Tibial nerve (tissue), 4 donors: ENCODE data around the gene ENG. TPM values are rescaled to one million over a fixed set of nuclear protein-coding genes. Genes with fewer than 3 reads are reported as not detected.
"Not testable (repeated sequence)": the region's sequence is repeated elsewhere in the genome, so short reads cannot be mapped to it uniquely, and the experiment has no call there.

Experiments
- DNase-seq, 2 donors: peaks; one replicate each; pipeline ENCODE4 v3.0.0-alpha.2; 2019; ENCODE audit warnings: low spot score in 2 of 2
- H3K27ac ChIP-seq, 4 donors: fragments of 200-600 bp; sonication (generic) in 3 of 4; one replicate each; pipeline ENCODE4 v1.5.1; 2017 to 2019; ENCODE audit warnings: mild to moderate bottlenecking in 1 of 4
- H3K27me3 ChIP-seq, 2 donors: fragments of 200-600 bp; sonication (generic) in 1 of 2; one replicate each; pipeline versions ENCODE4 v1.5.1 to v1.6.0; 2017 to 2019
- H3K36me3 ChIP-seq, 3 donors: fragments of 200-600 bp; sonication (generic); one replicate each; pipeline ENCODE4 v1.5.1; 2018 to 2019
- H3K4me1 ChIP-seq, 4 donors: fragments of 200-600 bp; sonication (generic) in 3 of 4; one replicate each; pipeline ENCODE4 v1.5.1; 2017 to 2019
- H3K4me3 ChIP-seq, 4 donors: fragments of 200-600 bp; sonication (generic) in 3 of 4; one replicate each; pipeline ENCODE4 v1.5.1; 2017 to 2019; ENCODE audit warnings: mild to moderate bottlenecking in 1 of 4, moderate library complexity in 1 of 4
- H3K9me3 ChIP-seq, 4 donors: fragments of 200-600 bp; sonication (generic) in 3 of 4; one replicate each; pipeline ENCODE4 v1.5.1; 2017 to 2019
- EP300 ChIP-seq, 2 donors: sonication (generic); formaldehyde crosslinking; IDR thresholded peaks; one replicate each; pipeline ENCODE4 v1.6.1; 2017; ENCODE audit warnings: antibody characterized with exemption in 2 of 2, mild to moderate bottlenecking in 1 of 2
- POLR2A ChIP-seq, 2 donors: fragments of 450-650 bp; IDR thresholded peaks; one replicate each; pipeline ENCODE4 v1.6.1; 2017; ENCODE audit warnings: antibody characterized with exemption in 2 of 2, mild to moderate bottlenecking in 2 of 2, moderate library complexity in 2 of 2
- WGBS, 2 donors: methylation state at CpG; one replicate each; pipeline ENCODE4 v1.1.5; 2018; 5-methylcytosine and 5-hydroxymethylcytosine counted together
- total RNA-seq, 4 donors: library from RNA; depleted of rRNA; stranded (reverse); fragments of >200 nt; gene quantifications; one replicate each; pipeline ENCODE4 v1.1.0, GENCODE V29; 2016
- TF ChIP-seq, protein P1 (sequence below), 5 experiments: fragments of 200-600 bp in 3 of 5; fragments of 450-650 bp in 2 of 5; sonication (generic) in 3 of 5; IDR thresholded peaks; one replicate each; pipeline ENCODE4 v1.5.1; 2016 to 2019; ENCODE audit warnings: antibody characterized with exemption in 5 of 5, mild to moderate bottlenecking in 3 of 5, moderate library complexity in 2 of 5

Gene ENG
- total RNA-seq, 4 donors from 2014 or later = 24.9 to 137 (median 85.6) TPM

- Histone ChIP-seq H3K27me3 (no peaks in the 10 kb centered on the region), H3K9me3 (no peaks in the 10 kb centered on the region), H3K36me3 (peaks cover 0 to 6% (median 0%) of the 10 kb centered on the region in 3 donors), H3K4me3 (no peak overlapping the region), H3K27ac (peak overlapping the region in 3 of 4 donors; percentile 84 to 98 (median 95)), H3K4me1 (peaks cover 0 to 89% (median 73%) of the 10 kb centered on the region in 4 donors)
- no peak for TF ChIP-seq EP300 (IDR thresholded peaks at IDR 0.05)
- TF ChIP-seq POLR2A (IDR thresholded peaks at IDR 0.05) = no peak
- TF ChIP-seq, protein P1, sequence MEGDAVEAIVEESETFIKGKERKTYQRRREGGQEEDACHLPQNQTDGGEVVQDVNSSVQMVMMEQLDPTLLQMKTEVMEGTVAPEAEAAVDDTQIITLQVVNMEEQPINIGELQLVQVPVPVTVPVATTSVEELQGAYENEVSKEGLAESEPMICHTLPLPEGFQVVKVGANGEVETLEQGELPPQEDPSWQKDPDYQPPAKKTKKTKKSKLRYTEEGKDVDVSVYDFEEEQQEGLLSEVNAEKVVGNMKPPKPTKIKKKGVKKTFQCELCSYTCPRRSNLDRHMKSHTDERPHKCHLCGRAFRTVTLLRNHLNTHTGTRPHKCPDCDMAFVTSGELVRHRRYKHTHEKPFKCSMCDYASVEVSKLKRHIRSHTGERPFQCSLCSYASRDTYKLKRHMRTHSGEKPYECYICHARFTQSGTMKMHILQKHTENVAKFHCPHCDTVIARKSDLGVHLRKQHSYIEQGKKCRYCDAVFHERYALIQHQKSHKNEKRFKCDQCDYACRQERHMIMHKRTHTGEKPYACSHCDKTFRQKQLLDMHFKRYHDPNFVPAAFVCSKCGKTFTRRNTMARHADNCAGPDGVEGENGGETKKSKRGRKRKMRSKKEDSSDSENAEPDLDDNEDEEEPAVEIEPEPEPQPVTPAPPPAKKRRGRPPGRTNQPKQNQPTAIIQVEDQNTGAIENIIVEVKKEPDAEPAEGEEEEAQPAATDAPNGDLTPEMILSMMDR (IDR thresholded peaks at IDR 0.05) = no peak
- DNase-seq = no peak
- 67 to 70% methylated on average over 4 of the region's 4 CpGs for WGBS, 2 donors
Observed at GRCh38 chr9:127837346-127837745, 17.1 kb downstream of the ENG start.

DNA sequence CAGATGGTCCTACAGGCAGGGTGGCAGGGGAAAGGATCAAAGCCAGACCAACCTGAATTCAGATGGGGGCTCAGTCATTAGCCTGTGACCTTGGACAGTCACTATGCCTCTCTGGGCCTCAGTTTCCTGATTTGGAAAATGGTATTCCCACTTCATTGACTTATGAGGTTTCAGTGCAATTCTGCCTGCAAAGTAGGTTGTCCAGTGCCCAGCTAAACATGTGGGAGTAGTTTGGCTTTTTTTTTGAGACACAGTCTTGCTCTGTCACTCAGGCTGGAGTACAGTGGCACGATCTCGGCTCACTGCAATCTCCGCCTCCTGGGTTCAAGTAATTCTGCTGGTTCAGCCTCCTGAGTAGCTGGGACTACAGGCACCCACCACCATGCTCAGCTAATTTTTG lies 17.9 kb downstream of the ENG start:
- not testable (repeated sequence) for H3K36me3 ChIP-seq, H3K9me3 ChIP-seq, DNase-seq, H3K27me3 ChIP-seq, H3K4me3 ChIP-seq
- H3K4me1 ChIP-seq = peaks cover 0 to 96% (median 77%) of the 10 kb centered on the region in 4 donors
- peak overlapping the region; percentile 53 to 98 (median 90) for H3K27ac ChIP-seq
- WGBS, 2 donors = 53 to 63% methylated on average over 3 of the region's 3 CpGs

DNA sequence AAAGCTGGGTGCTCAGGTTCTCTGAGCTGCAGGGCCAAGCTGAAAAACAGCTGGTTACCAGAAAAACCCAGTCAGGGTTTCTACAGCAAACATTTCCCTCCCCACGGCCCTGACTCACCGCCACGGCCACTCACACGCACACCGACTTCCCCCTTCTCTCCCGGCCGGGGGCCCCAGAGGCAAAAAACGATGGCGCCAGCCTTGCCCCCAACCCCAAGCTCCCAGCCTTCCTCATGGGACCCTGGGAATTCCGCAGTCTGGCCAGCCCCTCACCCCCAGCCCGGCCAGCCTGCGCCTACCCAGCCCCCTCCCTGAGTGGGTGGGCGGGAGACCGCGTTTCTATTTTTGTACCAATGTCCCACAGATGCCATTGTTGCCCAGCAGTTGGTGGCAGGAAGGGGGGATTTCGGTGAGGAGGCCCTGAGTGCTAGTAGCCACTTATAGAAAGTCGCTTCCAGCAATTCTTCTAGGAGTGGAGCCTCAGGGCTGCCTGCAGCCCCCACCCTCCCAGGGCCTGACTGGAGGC lies 18.4 kb downstream of the ENG start:
- H3K4me1 ChIP-seq = peaks cover 0 to 99% (median 77%) of the 10 kb centered on the region in 4 donors
- DNase-seq = peak in 1 of 2 donors; percentile 45
- H3K4me3 ChIP-seq = peak overlapping the region in 1 of 4 donors; percentile 5
- H3K36me3 ChIP-seq = no peaks in the 10 kb centered on the region
- peak overlapping the region; percentile 53 to 98 (median 90) for H3K27ac ChIP-seq
- H3K9me3 ChIP-seq = no peaks in the 10 kb centered on the region
- H3K27me3 ChIP-seq = no peaks in the 10 kb centered on the region
- TF ChIP-seq POLR2A (IDR thresholded peaks at IDR 0.05) = no peak
- TF ChIP-seq EP300 (IDR thresholded peaks at IDR 0.05) = peak in 1 of 2 donors; percentile 25
- 30 to 31% methylated on average over 16 to 17 of the region's 17 CpGs for WGBS, 2 donors

DNA sequence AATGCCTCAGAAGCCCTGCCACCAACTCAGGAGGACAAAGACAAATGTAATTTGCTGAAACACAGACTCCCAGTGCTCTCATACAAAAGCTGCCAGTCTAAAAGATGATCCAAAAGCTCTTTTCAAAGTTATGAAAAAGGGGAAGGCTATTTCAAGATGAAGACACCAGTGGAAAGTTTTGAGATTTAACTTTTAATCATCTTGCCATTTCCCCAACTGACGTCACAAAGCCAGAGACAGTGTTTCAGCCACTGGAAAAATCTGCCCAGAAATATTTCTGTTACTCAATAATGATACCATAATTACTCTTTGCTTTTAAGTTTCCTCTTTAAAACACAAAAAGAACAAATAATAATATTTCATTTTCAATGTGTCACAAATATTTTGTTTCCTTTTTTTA lies 20.9 kb downstream of the ENG start:
- DNase-seq = peak in 1 of 2 donors; percentile 62
- Histone ChIP-seq H3K27ac (peak overlapping the region; percentile 25 to 98 (median 80)), H3K4me1 (peaks cover 0 to 98% (median 66%) of the 10 kb centered on the region in 4 donors), H3K9me3 (no peaks in the 10 kb centered on the region), H3K4me3 (no peak overlapping the region), H3K27me3 (no peaks in the 10 kb centered on the region), H3K36me3 (no peaks in the 10 kb centered on the region)
- TF ChIP-seq EP300 (IDR thresholded peaks at IDR 0.05) (peak in 1 of 2 donors; percentile 72), POLR2A (IDR thresholded peaks at IDR 0.05) (no peak)
- WGBS, 2 donors = 14 to 18% methylated on average over 1 of the region's 1 CpG

DNA sequence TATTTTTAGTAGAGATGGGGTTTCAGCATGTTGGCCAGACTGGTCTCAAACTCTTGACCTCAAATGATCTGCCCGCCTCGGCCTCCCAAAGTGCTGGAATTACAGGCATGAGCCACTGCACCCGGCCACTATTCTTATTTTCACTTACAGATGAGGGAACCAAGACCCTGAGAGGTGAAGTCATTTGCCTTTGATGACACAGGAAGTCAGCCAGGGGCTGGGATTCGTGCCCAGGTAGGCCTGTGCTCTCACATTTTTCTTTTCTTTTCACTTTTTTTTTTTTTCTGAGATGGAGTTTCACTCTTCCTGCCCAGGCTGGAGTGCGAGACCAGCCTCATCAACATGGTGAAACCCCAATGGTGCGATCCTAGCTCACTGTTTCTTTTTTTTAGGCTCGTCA lies 22.2 kb downstream of the ENG start:
- WGBS, 2 donors = 56 to 62% methylated on average over 7 of the region's 7 CpGs
- no peak overlapping the region for H3K4me3 ChIP-seq
- TF ChIP-seq EP300 (IDR thresholded peaks at IDR 0.05) (no peak), POLR2A (IDR thresholded peaks at IDR 0.05) (no peak)
- TF ChIP-seq, protein P1 (IDR thresholded peaks at IDR 0.05) = no peak

DNA sequence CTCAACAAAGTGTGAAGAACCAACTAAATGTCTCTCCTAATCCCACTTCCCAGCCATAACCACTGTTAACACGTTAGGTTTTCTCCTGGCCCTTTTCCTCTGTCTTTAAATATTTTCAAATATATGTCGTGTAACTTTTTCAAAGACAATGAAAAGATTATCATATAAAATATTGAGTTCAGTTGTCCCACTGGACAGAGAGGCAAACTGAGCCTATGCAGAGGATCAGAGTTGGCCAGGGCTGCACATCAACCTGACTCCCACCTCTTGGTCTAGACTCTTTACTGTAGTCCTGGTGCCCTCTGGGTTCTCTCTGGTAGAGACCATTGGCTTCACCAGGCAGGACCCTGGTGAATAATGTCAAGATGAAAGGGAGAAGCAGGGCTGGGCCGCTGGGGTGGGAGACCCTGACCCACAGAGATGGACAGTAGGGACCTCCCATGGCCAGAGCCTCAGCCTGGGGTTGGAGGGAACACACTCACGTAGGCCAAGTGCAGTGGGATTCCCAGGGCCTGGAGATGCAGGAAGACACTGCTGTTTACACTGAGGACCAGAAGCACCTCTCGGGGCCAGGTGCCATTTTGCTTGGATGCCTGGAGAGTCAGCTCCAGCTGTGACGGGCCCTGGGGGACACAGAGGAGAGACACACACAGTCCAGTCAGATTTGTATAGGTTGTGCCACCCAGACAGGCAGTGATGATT lies 25.1 kb downstream of the ENG start:
- Histone ChIP-seq H3K27ac (peak overlapping the region; percentile 65 to 94 (median 82)), H3K36me3 (peaks cover 0 to 17% (median 0%) of the 10 kb centered on the region in 3 donors), H3K4me3 (no peak overlapping the region), H3K9me3 (no peaks in the 10 kb centered on the region), H3K4me1 (peaks cover 0 to 94% (median 50%) of the 10 kb centered on the region in 4 donors), H3K27me3 (no peaks in the 10 kb centered on the region)
- 68% methylated on average over 6 of the region's 6 CpGs for WGBS, 2 donors
- TF ChIP-seq, protein P1 (IDR thresholded peaks at IDR 0.05) = no peak
- no peak for TF ChIP-seq POLR2A (IDR thresholded peaks at IDR 0.05)
- TF ChIP-seq EP300 (IDR thresholded peaks at IDR 0.05) = no peak
- no peak for DNase-seq

More for the DNA sequence above, 22.2 kb downstream of the ENG start:
- Histone ChIP-seq H3K27me3 (no peaks in the 10 kb centered on the region), H3K36me3 (no peaks in the 10 kb centered on the region), H3K27ac (peak overlapping the region in 2 of 4 donors; percentile 95 to 98), H3K4me1 (peaks cover 0 to 98% (median 65%) of the 10 kb centered on the region in 4 donors), H3K9me3 (no peaks in the 10 kb centered on the region)
- no peak for DNase-seq
